Globus pallidus (tissue), 1 donor: Measurements from ENCODE around the gene MEI4.
"Not testable (repeated sequence)": the region's sequence is repeated elsewhere in the genome, so short reads cannot be mapped to it uniquely, and the experiment has no call there.

Experiments
- DNase-seq: peaks from one replicate; pipeline ENCODE4 v3.0.0-alpha.2; 2015; ENCODE audit warnings: low spot score

The MEI4 gene

GRCh38 chr6:77815531-77815930, 162.7 kb downstream of the MEI4 start:
- DNase-seq = no peak

- no peak for DNase-seq
These were observed 164.0 kb downstream of the MEI4 start for GRCh38 chr6:77816766-77817270.

- no peak for DNase-seq
These were observed 169.4 kb downstream of the MEI4 start for GRCh38 chr6:77822265-77822664.

- DNase-seq = no peak
These were observed 172.4 kb downstream of the MEI4 start for GRCh38 chr6:77825204-77825603.

GRCh38 chr6:77829736-77830135, 176.9 kb downstream of the MEI4 start:
- no peak for DNase-seq

- DNase-seq = not testable (repeated sequence)
These were observed 180.9 kb downstream of the MEI4 start for GRCh38 chr6:77833749-77834148.

GRCh38 chr6:77834591-77834996, 181.8 kb downstream of the MEI4 start:
- DNase-seq = no peak

- no peak for DNase-seq
These were observed 184.4 kb downstream of the MEI4 start for GRCh38 chr6:77837034-77837784.

- DNase-seq = no peak
These were observed 186.5 kb downstream of the MEI4 start for GRCh38 chr6:77839292-77839691.

GRCh38 chr6:77844822-77845221, 192.0 kb downstream of the MEI4 start:
- DNase-seq = no peak

- DNase-seq = no peak
These were observed 200.6 kb downstream of the MEI4 start for GRCh38 chr6:77853401-77853800.

- no peak for DNase-seq
These were observed 203.6 kb downstream of the MEI4 start for GRCh38 chr6:77856391-77856790.

- DNase-seq = no peak
These were observed 204.6 kb downstream of the MEI4 start for GRCh38 chr6:77857421-77857820.

GRCh38 chr6:77876300-77876699, 223.5 kb downstream of the MEI4 start:
- DNase-seq = no peak

- no peak for DNase-seq
These were observed 226.7 kb downstream of the MEI4 start for GRCh38 chr6:77879527-77879926.

GRCh38 chr6:77880501-77880900, 227.7 kb downstream of the MEI4 start:
- no peak for DNase-seq

- DNase-seq = no peak
These were observed 231.0 kb downstream of the MEI4 start for GRCh38 chr6:77883851-77884250.

- DNase-seq = no peak
These were observed 240.6 kb downstream of the MEI4 start for GRCh38 chr6:77893391-77893790.

- DNase-seq = no peak
These were observed 253.2 kb downstream of the MEI4 start for GRCh38 chr6:77906070-77906469.

GRCh38 chr6:77910826-77911225, 258.0 kb downstream of the MEI4 start:
- no peak for DNase-seq

- DNase-seq = no peak
These were observed 273.4 kb downstream of the MEI4 start for GRCh38 chr6:77926198-77926751.

GRCh38 chr6:77930382-77930781, 277.5 kb downstream of the MEI4 start:
- no peak for DNase-seq

GRCh38 chr6:77930952-77931351, 278.1 kb downstream of the MEI4 start:
- no peak for DNase-seq

GRCh38 chr6:77962070-77962469, 309.2 kb downstream of the MEI4 start:
- no peak for DNase-seq
